SK-N-SH (cell line): ENCODE measurements around the gene BFSP2. TPM values are rescaled to one million over a fixed set of nuclear protein-coding genes. Genes with fewer than 3 reads are reported as not detected.

Source experiments
- CTCF ChIA-PET: fragments of 300-600, 350-600 bp; formaldehyde crosslinking; extraction: SDS; loops from one replicate; lab custom pipeline; 2021; lab: Yijun Ruan, JAX
- POLR2A ChIA-PET: fragments of 350-600 bp; sonication (Branson Sonifier 250); formaldehyde crosslinking; extraction: SDS; loops from one replicate; lab custom pipeline; 2020; ENCODE audit warnings: antibody characterized with exemption, inconsistent platforms; lab: Yijun Ruan, JAX
- DNase-seq: peaks from one replicate; pipeline ENCODE4 v3.0.0; 2012
- H2AFZ ChIP-seq: fragments of 200-600 bp; sonication (generic); 2 replicates; pipeline ENCODE4 v1.8.1; 2016; ENCODE audit warnings: antibody characterized with exemption, mild to moderate bottlenecking, low read depth
- H3F3A ChIP-seq: fragments of 200-600 bp; sonication (generic); replicated peaks from 2 replicates; pipeline ENCODE3; 2016; ENCODE audit warnings: antibody characterized with exemption, mild to moderate bottlenecking; ENCODE audit not compliant: insufficient read depth
- H3K27ac ChIP-seq, 2 experiments: fragments of 200-500 bp in 1 of 2; fragments of 200-600 bp in 1 of 2; sonication (Bioruptor generic) in 1 of 2; sonication (generic), shearing (Covaris generic) in 1 of 2; 2 replicates each; pipeline versions ENCODE4 v1.5.1 to v1.6.1; 2014 to 2016; ENCODE audit warnings: low read depth in 2 of 2, inconsistent platforms in 1 of 2, low read length in 1 of 2, mild to moderate bottlenecking in 1 of 2, mixed read lengths in 1 of 2
- H3K27me3 ChIP-seq: fragments of 200-600 bp; sonication (generic), shearing (Covaris generic); 2 replicates; pipeline ENCODE4 v1.6.1; 2016; ENCODE audit warnings: mixed run types; ENCODE audit not compliant: insufficient read depth
- H3K36me3 ChIP-seq, 2 experiments: fragments of 200-500 bp in 1 of 2; fragments of 200-600 bp in 1 of 2; sonication (Bioruptor generic) in 1 of 2; sonication (generic) in 1 of 2; replicated peaks in 1 of 2; 2 replicates each; pipeline versions ENCODE3 to v1.5.1; 2014 to 2016; ENCODE audit warnings: low read length in 1 of 2, mild to moderate bottlenecking in 1 of 2; ENCODE audit not compliant: insufficient read depth in 2 of 2, control insufficient read depth in 1 of 2
- H3K4me1 ChIP-seq, 2 experiments: fragments of 200-500 bp in 1 of 2; fragments of 200-600 bp in 1 of 2; sonication (Bioruptor generic) in 1 of 2; sonication (generic), shearing (Covaris generic) in 1 of 2; 2 replicates each; pipeline versions ENCODE4 v1.5.1 to v1.6.1; 2014 to 2016; ENCODE audit warnings: low read depth in 1 of 2, low read length in 1 of 2, mixed run types in 1 of 2; ENCODE audit not compliant: insufficient read depth in 2 of 2, control insufficient read depth in 1 of 2
- H3K4me2 ChIP-seq: fragments of 200-600 bp; sonication (generic), shearing (Covaris generic); 2 replicates; pipeline ENCODE4 v1.6.1; 2017; ENCODE audit warnings: mixed run types
- H3K4me3 ChIP-seq, 2 experiments: fragments of 200-500 bp in 1 of 2; fragments of 200-600 bp in 1 of 2; sonication (Bioruptor generic) in 1 of 2; sonication (generic), shearing (Covaris generic) in 1 of 2; 2 replicates each; pipeline versions ENCODE4 v1.5.1 to v1.8.1; 2014 to 2016; ENCODE audit warnings: low read depth in 2 of 2, inconsistent platforms in 1 of 2, low read length in 1 of 2, mild to moderate bottlenecking in 1 of 2, mixed read lengths in 1 of 2, moderate library complexity in 1 of 2
- H3K79me2 ChIP-seq: fragments of 200-600 bp; sonication (generic); 2 replicates; pipeline ENCODE4 v1.8.1; 2017; ENCODE audit warnings: mild to moderate bottlenecking; ENCODE audit not compliant: insufficient read depth
- H3K9ac ChIP-seq: fragments of 200-600 bp; sonication (generic); 2 replicates; pipeline ENCODE4 v1.6.1; 2017; ENCODE audit warnings: mixed run types
- H3K9me2 ChIP-seq: fragments of 200-600 bp; sonication (generic); 2 replicates; pipeline ENCODE4 v1.6.1; 2017; ENCODE audit warnings: mixed run types
- H3K9me3 ChIP-seq: fragments of 200-600 bp; sonication (generic); 2 replicates; pipeline ENCODE4 v1.6.1; 2017; ENCODE audit warnings: mixed run types, mild to moderate bottlenecking, moderate library complexity
- H4K20me1 ChIP-seq: fragments of 200-600 bp; sonication (generic); 2 replicates; pipeline ENCODE4 v1.6.1; 2017; ENCODE audit warnings: mild to moderate bottlenecking, mixed run types; ENCODE audit not compliant: insufficient read depth
- CHD2 ChIP-seq: fragments of 150-350 bp; IDR thresholded peaks from 2 replicates; pipeline ENCODE4 v1.6.1; 2018; ENCODE audit warnings: low read length; ENCODE audit not compliant: partially characterized antibody
- EP300 ChIP-seq, 2 experiments: IDR thresholded peaks; 2 replicates each; pipeline versions ENCODE4 v1.4.0 to v1.6.1; 2012; ENCODE audit warnings: borderline replicate concordance in 1 of 2, low read depth in 1 of 2, low read length in 1 of 2
- FOXJ3 ChIP-seq: sonication (generic); formaldehyde crosslinking; IDR thresholded peaks from 2 replicates; pipeline ENCODE4 v1.5.1; 2020; ENCODE audit warnings: mild to moderate bottlenecking, missing genetic modification reagents
- JUND ChIP-seq: IDR thresholded peaks from 2 replicates; pipeline ENCODE4 v1.4.0; 2012
- MEF2A ChIP-seq: IDR thresholded peaks from 2 replicates; pipeline ENCODE4 v1.4.0; 2012; ENCODE audit warnings: low read depth, borderline replicate concordance
- NFIC ChIP-seq: IDR thresholded peaks from 2 replicates; pipeline ENCODE4 v1.4.0; 2012; ENCODE audit warnings: borderline replicate concordance
- RAD21 ChIP-seq: IDR thresholded peaks from 2 replicates; pipeline ENCODE4 v1.6.1; 2012; ENCODE audit warnings: mild to moderate bottlenecking, low read length
- RCOR1 ChIP-seq: fragments of 150-350 bp; IDR thresholded peaks from 2 replicates; pipeline ENCODE4 v1.6.1; 2017; ENCODE audit warnings: antibody characterized with exemption, low read length
- TEAD4 ChIP-seq: IDR thresholded peaks from 2 replicates; pipeline ENCODE4 v1.4.0; 2012; ENCODE audit warnings: mild to moderate bottlenecking, borderline replicate concordance; ENCODE audit not compliant: insufficient read depth
- USF2 ChIP-seq: fragments of 150-350 bp; IDR thresholded peaks from 2 replicates; pipeline ENCODE4 v1.6.1; 2017; ENCODE audit warnings: antibody characterized with exemption, low read length, low read depth, borderline replicate concordance
- WGBS: methylation state at CpG from one replicate; pipeline ENCODE4 v1.1.6; 2017; ENCODE audit warnings: low lambda C conversion rate; 5-methylcytosine and 5-hydroxymethylcytosine counted together
- polyA plus RNA-seq, 3 experiments: library from polyadenylated mRNA; depleted of rRNA; stranded (reverse); fragments of >200 nt; gene quantifications; 2 replicates each; pipeline ENCODE4 v1.2.3, GENCODE V29; 2012
- TF ChIP-seq, protein P1 (sequence below): IDR thresholded peaks from 2 replicates; pipeline ENCODE4 v1.4.0; 2012; ENCODE audit warnings: low read depth, borderline replicate concordance

BFSP2 gene
- polyA plus RNA-seq, 1 of the 3 experiments (the other 2 are of a cell fraction), result not detected

DNA sequence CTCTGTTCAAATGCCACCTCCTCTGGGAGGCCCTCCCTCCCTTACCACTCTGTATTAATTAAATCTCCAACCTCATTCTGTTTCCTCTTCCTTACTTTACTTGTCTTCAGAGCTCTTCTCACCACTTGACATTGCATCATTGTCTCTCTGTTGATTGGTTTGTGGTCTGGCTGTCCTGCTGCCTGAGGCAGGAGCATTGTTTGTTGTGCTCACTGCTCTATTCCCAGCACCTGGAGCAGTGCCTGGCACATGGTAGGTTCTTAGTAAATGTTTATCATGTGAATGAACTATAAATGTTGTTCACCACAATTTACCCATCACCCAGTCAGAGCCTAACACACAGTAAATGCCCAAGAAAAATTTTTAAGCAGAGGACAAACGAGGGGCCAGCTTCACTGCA lies 6.7 kb upstream of the BFSP2 start (continued):
- TF ChIP-seq, protein P1, sequence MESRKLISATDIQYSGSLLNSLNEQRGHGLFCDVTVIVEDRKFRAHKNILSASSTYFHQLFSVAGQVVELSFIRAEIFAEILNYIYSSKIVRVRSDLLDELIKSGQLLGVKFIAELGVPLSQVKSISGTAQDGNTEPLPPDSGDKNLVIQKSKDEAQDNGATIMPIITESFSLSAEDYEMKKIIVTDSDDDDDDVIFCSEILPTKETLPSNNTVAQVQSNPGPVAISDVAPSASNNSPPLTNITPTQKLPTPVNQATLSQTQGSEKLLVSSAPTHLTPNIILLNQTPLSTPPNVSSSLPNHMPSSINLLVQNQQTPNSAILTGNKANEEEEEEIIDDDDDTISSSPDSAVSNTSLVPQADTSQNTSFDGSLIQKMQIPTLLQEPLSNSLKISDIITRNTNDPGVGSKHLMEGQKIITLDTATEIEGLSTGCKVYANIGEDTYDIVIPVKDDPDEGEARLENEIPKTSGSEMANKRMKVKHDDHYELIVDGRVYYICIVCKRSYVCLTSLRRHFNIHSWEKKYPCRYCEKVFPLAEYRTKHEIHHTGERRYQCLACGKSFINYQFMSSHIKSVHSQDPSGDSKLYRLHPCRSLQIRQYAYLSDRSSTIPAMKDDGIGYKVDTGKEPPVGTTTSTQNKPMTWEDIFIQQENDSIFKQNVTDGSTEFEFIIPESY, result no peak
- no peak for TF ChIP-seq FOXJ3
- TF ChIP-seq CHD2, result no peak

- H3K4me1 ChIP-seq, result peaks cover 4 to 5% of the 10 kb centered on the region in 2 experiments; a peak in 2 of 4 replicates
- WGBS, result 56% methylated on average over 6 of the region's 7 CpGs
- H3K36me3 ChIP-seq, result peaks cover 0 to 2% of the 10 kb centered on the region in 2 experiments
- DNase-seq, result no peak
- H2AFZ ChIP-seq, result no peak overlapping the region
- H3K9me2 ChIP-seq, result no peaks in the 10 kb centered on the region
- H3K9me3 ChIP-seq, result no peaks in the 10 kb centered on the region
- no peak overlapping the region for H3K27ac ChIP-seq
- H3K27me3 ChIP-seq, result no peaks in the 10 kb centered on the region
- H3K79me2 ChIP-seq, result no peaks in the 10 kb centered on the region
- TF ChIP-seq, protein P1, result no peak
- no peak for TF ChIP-seq EP300 (IDR thresholded peaks at IDR 0.05; ENCODE audit: borderline replicate concordance in 1 of 2, low read depth in 1 of 2, low read length in 1 of 2)
- TF ChIP-seq RCOR1, result no peak
- no peak for TF ChIP-seq MEF2A
- no peak for TF ChIP-seq NFIC
- no peak for TF ChIP-seq TEAD4
- no peak for TF ChIP-seq RAD21
- TF ChIP-seq USF2, result no peak
- no peak for TF ChIP-seq JUND
- TF ChIP-seq, all 33 proteins: peak for 0
- Histone ChIP-seq H4K20me1 (no peaks in the 10 kb centered on the region), H3K4me3 (no peak overlapping the region), H3K9ac (no peak overlapping the region), H3K4me2 (no peak overlapping the region), H3F3A (peaks cover 4% of the 10 kb centered on the region)
- POLR2A ChIA-PET, result no interaction called here
- CTCF ChIA-PET, result interaction anchor here (2.0 to 4.2 kb wide), 2 partner anchors 9 to 30 kb away, joined by 9 to 15 read pairs; no protein-coding TSS in a partner anchor
Observed at GRCh38 chr3:133393691-133394474, 6.0 kb upstream of the BFSP2 start.
